Stimulated activated CD4-positive, alpha-beta T cell treated with anti-CD3 and anti-CD28 coated beads, Interleukin-15, amount 100 ng/mL, for 1 hour (primary cell): Measurements from ENCODE around the gene TNIK.

ENCODE experiments used
- DNase-seq, 2 donors: peaks; one replicate each; pipeline ENCODE4 v3.0.0-alpha.2; 2020; ENCODE audit warnings: low read depth in 1 of 2, low spot score in 1 of 2

TNIK gene

DNA sequence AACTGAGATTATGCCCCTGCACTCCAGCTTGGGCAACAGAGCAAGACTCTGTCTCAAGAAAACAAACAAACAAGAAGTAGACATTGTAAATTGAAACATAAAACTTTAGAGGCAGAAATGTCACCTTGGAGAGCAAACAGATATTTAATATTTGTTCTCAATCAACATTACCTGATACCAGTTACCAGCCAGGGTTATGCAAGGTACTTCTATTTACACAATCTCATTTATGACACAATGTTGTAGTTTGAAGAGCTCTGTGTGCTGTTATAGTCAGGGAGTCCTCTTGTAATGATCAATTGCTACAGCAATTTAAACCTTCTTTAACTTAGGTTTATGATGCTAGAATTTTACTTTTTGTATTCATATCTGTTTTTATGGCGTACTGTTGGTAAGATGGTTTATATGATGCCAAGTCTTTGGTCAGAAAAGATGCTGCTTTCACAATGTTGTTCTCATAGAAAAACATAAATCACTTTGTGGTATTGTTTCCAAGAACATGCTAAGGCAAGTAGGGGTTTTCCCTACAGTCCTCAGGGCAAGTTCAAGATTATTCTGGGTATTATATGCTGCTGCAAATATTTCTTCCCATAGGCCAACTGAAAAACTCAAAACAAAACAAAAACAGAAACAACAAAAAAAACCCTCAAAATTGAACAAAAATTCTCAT lies 173.5 kb downstream of the TNIK start:
- DNase-seq = no peak

DNA sequence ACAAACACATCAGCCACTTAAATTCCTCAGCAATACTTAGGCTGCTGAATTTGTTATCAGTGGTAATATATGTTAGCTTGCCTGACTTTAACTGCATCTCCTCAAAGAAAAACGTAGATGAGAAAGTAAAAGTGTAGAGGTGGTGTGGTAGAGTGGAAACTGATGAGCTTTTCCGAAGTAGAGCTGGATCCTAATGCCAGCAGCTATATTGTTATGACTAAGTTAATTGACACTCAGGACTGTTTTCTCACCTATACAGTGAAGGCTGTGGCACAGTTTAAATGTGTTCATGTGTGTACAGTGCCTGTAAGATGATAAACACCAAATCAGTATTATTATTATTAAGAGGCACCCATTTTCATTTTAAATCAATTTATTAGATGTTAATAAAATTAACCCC lies 174.9 kb downstream of the TNIK start:
- DNase-seq = no peak

- DNase-seq = no peak
These were observed 175.7 kb downstream of the TNIK start for GRCh38 chr3:171284308-171285075.

- no peak for DNase-seq
These were observed 176.4 kb downstream of the TNIK start for GRCh38 chr3:171283848-171284222.

DNA sequence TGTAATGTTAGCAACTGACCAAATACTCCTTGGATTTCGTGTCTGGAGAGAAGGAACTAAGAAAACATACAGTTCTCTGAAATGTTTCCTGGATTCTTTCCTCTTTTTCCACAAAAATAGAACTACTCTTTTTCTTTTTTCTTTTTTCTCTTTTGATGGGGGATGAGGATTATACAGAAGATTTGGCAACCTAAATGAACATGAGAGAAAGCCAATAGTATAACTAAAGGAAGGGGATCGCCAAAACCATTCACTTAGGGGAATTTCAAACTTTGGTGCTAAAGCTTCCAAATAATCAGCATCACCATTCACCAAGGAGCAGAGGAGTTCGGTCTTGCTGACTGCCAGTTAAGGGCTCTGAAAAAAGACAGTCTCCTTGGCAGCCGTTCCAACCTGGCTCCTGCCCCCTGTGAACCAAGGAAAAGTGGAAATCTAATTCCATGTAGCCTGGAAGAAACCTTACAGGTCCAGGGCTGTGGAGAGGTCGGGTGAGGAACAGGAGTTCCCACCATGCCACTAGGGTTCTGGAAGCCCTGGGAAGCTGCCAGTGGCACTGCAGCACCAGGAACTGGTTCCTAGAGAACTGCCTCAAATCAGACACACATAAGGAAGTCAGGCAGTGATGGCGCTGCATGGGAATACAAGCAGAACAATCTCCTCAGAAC lies 176.9 kb downstream of the TNIK start:
- no peak for DNase-seq

- no peak for DNase-seq
These were observed 178.2 kb downstream of the TNIK start for GRCh38 chr3:171282041-171282440.

DNA sequence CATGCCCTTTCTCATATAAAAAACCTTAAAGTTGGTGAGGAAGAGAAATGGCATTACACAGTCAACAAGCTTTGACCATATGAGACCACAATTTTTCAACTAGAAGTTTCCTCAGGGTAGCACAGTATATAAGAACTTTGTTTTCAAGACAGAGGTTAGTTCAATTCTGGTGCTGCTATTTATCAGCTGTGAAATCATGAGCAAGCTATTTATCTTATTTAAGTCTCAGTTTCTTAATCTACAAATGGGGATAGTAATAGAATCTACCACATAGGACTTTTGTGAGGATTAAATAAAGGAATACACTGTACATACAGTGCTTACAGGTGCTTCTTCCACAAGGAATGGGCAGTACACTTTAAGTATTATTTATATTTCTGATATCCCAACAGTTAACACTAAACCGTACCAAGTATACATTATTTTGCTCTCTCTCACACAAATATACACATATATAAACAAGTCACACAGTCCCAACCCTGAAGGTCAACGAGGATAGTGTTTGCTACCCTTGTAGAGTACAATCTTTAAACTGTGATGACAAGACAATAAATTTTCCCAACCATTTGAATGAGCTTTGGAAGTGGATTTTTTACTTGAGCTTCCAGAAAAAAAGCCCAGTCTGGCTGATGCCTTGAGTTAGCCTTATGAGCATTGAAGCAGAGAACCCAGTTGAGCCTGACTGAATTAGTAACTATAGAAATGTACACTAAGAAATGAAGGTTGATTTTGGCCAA lies 178.8 kb downstream of the TNIK start:
- DNase-seq = no peak

GRCh38 chr3:171279972-171280371 lies 180.2 kb downstream of the TNIK start:
- DNase-seq = no peak

DNA sequence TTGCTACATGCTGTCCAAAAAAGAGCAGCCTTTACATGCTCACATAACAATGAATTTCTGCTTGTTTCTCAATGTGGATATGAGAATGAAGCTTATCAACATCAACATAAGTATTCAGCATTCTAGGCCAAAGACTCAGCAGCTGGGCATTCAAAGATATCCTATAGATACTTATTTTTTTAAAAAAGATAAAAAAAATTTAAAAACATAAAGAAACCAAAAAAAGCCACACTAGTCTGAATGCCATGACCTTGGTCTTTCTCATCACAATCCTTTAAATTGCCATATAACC lies 182.0 kb downstream of the TNIK start:
- no peak for DNase-seq

GRCh38 chr3:171277456-171278298 lies 182.5 kb downstream of the TNIK start:
- DNase-seq = no peak

DNA sequence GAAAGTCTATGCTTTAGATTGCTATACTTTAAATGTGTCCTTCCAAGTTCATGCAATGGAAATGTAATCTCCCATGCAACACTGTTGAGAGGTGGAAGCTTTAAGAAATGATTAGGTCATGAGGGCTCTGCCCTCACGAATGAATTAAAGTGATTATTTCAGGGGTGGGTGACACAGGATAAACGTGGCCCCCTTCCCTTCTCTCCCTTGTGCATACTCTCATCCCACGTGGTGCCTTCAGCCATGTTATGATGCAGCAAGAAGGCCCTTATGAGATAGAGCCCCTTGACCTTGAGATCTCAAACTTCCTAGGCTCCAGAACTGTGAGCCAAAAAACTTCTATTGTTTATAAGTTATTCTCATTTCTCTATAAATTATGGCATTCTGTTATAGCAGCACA lies 183.3 kb downstream of the TNIK start:
- no peak for DNase-seq

DNA sequence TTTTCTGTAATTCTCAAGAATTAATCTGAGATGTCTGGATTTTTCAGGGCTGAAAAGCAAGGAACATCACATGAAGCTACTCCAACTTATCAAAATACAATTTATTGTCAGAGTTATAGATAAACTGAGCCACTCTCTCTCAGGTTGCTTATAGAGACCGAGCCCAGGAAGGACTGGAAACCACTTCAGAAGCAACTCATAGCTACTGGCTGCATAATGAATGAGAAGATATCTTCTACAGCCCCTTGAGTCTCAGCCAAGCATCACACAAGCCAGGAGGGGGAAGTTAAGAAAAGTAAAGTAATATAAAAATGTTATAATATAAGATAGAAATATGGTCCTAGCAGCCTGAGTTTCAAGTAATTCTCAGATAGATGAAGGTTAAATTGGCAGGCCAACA lies 186.0 kb downstream of the TNIK start:
- DNase-seq = no peak

GRCh38 chr3:171270541-171270940 lies 189.7 kb downstream of the TNIK start:
- DNase-seq = no peak

- DNase-seq = no peak
These were observed 190.7 kb downstream of the TNIK start for GRCh38 chr3:171269542-171269941.

DNA sequence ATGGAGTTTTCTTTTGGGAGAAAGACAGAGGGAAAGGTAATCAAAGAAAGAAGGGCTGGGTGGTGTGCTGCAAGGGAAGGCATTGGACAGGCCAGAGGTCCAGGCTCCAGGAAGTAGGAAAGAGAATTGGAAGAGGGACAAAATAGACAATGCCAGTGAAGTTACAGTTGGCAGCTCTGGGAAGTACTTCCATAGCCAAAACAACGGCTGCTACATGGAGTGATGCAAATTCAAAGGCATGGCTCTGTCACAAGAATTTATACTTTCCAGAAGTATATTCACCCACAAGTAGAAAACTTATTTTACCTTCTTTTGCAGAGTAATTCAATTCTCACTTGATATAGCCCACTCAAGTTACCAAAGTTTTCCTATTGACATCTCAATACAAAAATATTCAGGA lies 191.5 kb downstream of the TNIK start:
- no peak for DNase-seq

- DNase-seq = no peak
These were observed 193.1 kb downstream of the TNIK start for GRCh38 chr3:171267104-171267503.

DNA sequence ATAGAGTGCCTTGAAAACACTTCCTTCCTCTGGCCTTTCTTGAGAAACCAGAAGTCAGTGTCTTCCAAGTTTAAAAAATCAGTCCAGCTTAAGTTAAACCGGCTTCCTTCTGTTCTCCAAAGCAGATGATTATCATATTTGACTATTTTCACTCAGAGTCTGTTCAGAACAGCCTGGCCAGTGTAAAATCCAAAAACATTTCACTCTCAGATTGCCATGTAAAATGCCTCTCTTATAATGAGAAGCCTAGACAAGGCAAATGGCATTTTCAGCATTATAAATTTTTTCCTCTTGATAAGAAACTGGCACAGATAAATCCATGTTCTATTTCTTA lies 193.5 kb downstream of the TNIK start:
- no peak for DNase-seq

DNA sequence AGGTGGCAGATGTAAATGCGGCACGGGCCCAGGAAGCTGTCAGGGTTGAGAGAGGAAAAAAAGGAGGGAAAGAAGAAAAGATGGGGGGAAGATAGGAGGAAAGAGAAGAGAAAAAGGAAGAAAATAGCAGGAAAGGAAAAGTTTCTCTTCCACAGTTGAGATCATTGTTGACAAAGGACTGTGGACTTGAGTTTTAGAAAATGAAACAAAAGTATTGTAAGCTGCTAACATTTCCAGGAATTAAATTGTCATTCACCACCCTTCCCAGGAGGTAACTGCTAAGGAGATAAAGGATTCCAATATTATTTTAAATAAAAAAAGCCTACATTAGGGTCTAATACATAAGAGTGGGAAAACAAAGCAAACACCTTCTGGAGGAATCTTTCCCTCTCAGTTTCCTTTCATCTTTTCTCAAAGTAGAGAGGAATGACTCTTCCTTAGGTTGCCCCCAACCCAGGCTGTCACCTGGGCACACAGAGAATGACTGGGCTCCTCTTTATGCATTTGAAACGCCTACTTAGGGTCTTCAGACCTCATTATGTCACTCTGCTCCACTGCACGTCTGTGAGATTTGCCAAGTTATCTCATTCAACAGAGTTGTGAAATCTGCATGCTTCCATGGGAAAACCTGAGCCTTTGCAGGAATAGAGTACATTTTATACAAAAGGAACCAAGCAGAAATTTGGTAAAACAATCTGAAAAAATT lies 194.0 kb downstream of the TNIK start:
- no peak for DNase-seq

GRCh38 chr3:171264758-171265157 lies 195.4 kb downstream of the TNIK start:
- no peak for DNase-seq

- no peak for DNase-seq
These were observed 197.8 kb downstream of the TNIK start for GRCh38 chr3:171262431-171262830.

GRCh38 chr3:171261487-171261886 lies 198.7 kb downstream of the TNIK start:
- no peak for DNase-seq
